GM18505 (cell line): ENCODE measurements around the gene RXFP2.
A peak's percentile ranks its signal among the peaks of the same experiment; 100 is the strongest.

ENCODE experiments used
- ATAC-seq: cut with Tn5 transposase; IDR thresholded peaks from one replicate; pipeline ENCODE4 v1.9.1; 2021; ENCODE audit not compliant: unreplicated experiment
- POLR2A ChIP-seq: IDR thresholded peaks from 4 replicates; pipeline ENCODE4 v1.6.1; 2011; ENCODE audit warnings: borderline replicate concordance; ENCODE audit not compliant: insufficient read depth, insufficient read length; ENCODE audit errors: extremely low read depth

RXFP2 gene

DNA sequence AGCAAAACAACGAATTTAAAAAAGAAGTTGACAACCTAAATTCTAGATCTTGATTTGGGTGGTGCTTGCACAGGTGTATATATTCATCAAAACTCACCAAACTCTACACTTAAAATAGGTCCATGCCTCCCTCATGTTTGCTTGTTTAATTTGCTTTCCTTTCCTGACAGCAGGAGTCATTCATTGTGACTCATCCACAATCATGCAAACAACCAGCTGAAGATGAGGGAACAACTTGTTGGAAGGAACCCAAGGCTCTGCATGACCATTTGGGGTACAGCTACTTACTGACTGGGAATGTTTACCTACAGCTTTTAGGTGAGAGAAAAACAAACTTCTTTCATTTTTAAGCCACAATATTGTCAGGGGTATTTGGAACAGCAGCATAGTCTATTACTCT is 96.6 kb downstream of the RXFP2 start:
- no peak for TF ChIP-seq POLR2A
- no peak for ATAC-seq

DNA sequence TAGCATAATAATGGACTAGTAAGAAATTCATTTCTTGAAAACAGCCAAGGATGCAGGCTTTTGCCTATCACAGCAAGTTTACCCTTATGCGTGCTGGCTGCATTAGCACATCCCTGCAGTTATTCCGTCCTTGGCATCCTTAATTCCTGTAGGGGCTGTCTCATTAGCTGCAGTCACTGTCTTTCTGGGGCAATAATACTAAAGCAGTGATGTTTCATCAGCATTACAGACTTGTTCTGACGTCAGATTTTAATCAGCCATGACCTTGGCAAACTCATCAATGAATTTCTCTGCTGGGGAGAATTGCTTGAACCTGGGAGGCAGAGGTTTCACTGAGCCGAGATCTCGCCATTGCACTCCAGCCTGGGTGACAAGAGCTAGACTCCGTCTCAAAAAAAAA is 103.7 kb downstream of the RXFP2 start:
- TF ChIP-seq POLR2A: no peak
- ATAC-seq: no peak

GRCh38 chr13:31846182-31846938 is 107.0 kb downstream of the RXFP2 start:
- peak; percentile 99 for ATAC-seq
- TF ChIP-seq POLR2A: no peak

DNA sequence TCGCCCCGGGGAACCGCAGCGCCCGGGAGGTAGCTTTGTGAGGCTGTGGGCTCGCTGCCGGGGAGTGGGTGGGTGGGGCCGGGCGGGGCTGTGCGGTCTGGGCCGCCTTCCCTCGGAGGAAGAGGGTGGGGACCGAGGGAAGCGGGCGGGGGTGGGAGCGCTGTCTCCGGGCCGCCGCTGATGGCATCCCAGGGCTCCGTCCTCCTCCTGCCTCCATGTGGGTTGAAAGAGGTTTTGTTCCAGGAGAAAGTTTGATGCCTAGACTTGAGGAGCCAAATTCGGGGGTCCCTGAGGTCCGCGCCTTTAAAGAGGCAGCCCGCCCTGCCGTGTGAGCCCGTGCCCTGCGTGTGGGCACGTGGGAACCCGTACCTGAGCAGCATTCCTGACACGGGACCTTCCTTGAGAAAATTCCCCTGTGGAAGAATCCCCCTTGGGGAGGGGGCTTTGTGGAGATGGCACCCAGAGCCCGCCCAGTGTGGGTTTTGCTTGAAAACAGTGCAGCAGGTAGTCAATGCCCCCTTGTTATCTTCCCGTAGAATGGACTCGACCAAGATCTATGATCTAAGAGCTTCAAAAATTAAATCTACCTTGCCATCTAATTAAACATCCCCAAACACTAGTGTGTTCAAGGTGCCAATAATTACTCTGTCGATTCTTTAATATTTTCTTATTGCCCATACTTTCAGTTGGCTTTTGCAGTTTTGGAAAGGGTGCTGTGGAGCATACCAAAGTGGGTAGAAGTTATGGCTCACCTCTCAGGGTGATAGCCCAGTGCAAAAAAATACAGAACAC is 107.8 kb downstream of the RXFP2 start:
- ATAC-seq: peak; percentile 10

GRCh38 chr13:31848621-31849020 is 109.3 kb downstream of the RXFP2 start:
- ATAC-seq: no peak
- TF ChIP-seq POLR2A: no peak

More for the DNA sequence above, 107.8 kb downstream of the RXFP2 start:
- no peak for TF ChIP-seq POLR2A

DNA sequence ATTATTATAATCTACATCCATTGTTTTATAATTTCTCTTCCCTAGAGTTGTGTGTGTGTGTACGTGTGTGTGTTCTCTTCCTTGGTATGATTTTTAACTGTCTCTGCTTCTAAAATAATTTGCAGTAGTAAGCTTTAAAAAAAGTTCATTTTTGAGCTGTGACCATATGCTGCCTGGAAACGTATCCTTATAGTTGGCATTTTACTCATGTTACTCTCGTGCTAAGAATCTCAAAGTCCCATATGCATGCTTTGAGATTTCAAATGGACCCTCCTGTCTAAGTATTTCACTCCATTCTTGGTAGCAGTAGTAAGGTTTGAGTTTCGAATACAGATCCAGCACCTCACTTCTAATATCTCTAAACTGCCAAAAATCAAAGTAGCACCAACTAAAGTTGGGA is 109.9 kb downstream of the RXFP2 start:
- TF ChIP-seq POLR2A: no peak
- ATAC-seq: no peak

DNA sequence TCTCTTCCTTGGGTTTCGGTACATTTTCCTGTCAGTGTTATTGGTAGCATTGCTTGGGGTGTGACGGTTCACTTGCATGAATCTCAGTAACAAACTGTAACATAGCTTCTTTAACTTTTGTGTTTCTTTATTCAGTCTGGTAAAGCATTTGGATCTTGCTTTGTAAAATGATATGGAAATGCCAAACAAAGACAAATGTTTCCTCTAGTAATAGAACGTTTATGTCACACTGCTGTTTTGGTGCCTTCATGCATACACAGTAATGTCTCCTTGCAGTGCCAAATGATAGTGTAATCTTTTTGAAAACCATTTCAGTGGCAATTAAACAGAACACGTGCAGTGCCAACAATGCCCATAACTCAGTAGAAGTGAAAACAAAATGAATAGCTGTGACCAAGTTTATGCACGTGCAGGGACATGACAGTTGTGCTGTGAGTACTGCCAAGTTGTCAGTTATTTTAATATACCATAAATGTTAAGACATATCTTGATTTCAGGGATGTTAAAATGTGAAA is 110.8 kb downstream of the RXFP2 start:
- no peak for ATAC-seq
- TF ChIP-seq POLR2A: no peak

GRCh38 chr13:31851216-31851615 is 111.9 kb downstream of the RXFP2 start:
- TF ChIP-seq POLR2A: no peak
- ATAC-seq: no peak
